ENCODE results near the gene FAM151A.

Gene FAM151A

DNA sequence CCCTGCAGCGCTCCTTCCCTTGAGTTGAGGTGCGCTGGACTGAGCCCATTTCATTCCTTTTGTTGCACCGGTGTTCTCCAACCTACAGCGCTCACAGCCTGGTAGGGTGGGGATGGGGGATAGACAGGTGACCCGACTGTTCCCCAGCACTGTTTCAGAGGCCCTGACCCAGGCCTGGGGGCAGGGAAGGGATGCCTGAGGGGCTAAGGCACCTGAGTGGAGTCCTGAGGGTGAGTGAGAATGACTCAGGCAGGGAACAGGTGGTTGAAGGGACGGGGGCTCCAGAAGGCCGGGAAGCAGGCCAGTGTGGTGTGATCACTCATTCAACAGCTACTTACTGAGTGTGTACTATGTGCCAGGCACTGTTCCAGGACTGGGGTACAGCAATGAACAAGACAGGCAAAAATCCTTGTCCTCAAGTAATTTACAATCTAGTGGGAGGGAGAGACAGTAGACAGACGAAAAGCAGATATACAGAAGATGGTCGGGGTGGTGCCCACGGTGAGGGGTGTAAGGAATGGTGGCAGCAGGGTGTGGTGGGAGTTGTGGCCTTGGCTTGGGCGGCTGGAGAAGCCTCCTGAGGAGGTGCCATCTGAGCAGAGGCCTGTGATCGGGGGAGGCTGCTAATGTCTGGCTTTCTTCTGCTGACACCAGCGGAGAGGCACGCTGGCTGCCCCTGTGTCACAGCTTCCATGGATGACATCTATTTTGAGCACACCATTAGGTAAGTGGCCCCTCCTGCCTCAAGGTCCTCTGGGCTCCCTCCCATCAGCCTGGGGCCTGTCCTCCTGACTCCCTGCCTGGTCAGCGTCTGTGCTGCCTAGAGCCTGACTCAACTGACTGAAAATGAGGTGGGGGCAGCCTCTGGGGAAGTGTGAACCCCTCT is 37.9 kb downstream of the FAM151A start:
- TF ChIP-seq, protein P1, sequence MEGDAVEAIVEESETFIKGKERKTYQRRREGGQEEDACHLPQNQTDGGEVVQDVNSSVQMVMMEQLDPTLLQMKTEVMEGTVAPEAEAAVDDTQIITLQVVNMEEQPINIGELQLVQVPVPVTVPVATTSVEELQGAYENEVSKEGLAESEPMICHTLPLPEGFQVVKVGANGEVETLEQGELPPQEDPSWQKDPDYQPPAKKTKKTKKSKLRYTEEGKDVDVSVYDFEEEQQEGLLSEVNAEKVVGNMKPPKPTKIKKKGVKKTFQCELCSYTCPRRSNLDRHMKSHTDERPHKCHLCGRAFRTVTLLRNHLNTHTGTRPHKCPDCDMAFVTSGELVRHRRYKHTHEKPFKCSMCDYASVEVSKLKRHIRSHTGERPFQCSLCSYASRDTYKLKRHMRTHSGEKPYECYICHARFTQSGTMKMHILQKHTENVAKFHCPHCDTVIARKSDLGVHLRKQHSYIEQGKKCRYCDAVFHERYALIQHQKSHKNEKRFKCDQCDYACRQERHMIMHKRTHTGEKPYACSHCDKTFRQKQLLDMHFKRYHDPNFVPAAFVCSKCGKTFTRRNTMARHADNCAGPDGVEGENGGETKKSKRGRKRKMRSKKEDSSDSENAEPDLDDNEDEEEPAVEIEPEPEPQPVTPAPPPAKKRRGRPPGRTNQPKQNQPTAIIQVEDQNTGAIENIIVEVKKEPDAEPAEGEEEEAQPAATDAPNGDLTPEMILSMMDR (IDR thresholded peaks at IDR 0.05): no peak

DNA sequence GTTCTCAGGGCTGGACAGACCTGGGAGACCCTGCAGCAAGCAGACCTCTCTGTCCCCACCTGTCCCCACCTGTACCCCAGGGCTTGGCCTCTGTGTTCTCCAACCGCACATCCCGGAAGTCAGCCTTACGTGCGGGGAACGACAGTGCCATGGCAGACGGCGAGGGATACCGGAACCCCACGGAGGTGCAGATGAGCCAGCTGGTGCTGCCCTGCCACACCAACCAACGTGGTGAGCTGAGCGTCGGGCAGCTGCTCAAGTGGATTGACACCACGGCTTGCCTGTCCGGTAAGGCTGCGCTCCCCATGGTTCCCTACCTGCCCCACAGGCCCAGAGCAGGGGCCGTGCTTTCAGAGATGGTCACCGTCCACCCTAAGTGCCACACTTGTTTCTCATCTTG is 38.8 kb downstream of the FAM151A start:
- TF ChIP-seq, protein P1 (IDR thresholded peaks at IDR 0.05): no peak

DNA sequence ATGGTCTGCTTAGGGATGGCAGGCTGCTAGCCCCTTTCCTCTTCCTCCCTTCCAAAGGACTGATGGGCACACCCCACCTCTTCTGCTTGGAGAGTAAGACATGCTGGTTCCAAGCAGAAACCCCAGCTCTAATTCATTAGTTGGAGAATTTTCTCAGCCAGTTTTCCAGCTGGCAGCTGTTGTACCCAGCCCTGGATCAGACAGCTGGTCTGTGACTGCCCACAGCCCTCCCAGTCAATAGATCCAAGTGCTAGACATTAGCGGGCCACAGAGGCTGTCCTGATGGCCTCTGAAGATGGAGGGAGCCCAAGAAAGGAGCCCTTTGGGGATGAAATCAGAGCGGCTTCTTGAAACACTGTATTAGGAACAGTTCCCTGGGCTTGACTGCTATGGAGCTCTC is 39.5 kb downstream of the FAM151A start:
- TF ChIP-seq, protein P1 (IDR thresholded peaks at IDR 0.05): no peak

DNA sequence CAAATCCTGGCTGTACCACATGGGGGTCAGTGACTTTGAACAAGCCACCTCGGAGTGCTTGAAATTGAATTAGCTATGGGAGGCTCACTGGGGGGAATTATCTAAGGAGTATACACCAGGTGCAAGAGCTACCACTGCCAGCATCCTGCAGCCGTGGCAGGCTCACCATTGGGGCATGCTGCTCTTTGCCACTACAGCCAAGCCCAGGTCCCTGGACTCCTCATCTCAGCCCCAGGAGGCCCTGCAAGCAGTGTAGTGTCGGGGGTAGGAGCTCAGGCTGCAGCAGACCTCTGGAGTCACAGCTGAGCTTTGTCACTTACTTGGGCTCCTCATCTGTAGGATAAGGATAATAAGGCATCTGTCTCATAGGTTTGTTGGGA is 40.0 kb downstream of the FAM151A start:
- TF ChIP-seq, protein P1 (IDR thresholded peaks at IDR 0.05): no peak

DNA sequence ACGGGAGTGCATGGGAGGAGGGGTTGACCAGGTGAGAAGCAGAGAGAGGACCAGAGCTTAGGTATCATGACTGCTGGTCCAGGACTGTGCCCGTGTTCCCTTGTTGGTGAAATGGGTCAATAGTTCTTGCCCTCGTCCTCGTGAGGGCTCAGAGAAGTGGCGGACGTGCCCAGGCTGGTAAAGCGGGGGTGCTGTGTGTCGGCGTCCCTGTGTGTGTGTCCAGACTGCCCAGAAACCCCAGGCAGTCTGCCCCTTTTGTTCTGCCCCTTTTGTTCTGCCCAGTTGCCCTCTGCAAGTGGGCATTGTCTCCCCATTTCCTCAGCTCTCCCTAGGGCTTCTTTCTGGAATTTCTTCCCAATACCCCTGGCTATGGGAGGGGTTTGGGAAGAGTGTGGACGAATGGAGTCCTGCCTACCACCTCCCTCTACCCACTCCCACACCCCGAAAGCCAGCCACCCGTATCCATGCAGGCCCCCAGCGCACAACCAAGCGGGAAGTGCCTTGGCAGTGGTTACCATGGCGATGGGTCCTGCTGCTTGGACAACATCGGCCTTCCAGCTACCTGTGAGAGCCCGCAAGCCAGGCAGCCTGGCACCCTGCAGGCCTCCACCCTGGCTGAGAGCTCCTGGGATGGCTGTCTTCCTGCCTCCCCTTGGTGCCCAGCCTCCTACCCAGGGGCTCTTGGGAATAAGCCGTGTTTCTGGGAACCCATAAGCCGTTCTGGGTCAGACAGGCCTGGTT is 40.6 kb downstream of the FAM151A start:
- TF ChIP-seq, protein P1 (IDR thresholded peaks at IDR 0.05): no peak

DNA sequence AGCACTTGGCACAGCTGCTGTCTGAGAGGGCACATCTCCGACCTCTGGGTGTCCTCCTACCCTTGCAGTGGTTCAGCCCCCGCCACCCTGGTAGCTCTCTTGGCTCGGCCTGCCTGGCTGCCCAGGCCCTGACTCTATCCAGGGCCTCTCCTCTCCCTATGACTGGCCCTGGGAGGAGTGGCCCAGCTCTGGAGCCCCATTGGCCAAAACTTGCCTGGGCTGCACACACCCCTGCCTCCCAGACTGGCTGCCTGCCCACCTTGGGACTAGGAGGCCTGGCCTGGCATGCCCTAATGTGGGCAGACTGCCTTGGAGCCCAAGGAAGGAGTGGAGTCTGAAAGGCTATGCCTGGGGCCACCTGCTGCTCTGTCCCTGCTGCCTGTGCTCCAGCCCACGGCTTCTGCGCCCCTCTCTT is 41.7 kb downstream of the FAM151A start:
- TF ChIP-seq, protein P1 (IDR thresholded peaks at IDR 0.05): no peak

DNA sequence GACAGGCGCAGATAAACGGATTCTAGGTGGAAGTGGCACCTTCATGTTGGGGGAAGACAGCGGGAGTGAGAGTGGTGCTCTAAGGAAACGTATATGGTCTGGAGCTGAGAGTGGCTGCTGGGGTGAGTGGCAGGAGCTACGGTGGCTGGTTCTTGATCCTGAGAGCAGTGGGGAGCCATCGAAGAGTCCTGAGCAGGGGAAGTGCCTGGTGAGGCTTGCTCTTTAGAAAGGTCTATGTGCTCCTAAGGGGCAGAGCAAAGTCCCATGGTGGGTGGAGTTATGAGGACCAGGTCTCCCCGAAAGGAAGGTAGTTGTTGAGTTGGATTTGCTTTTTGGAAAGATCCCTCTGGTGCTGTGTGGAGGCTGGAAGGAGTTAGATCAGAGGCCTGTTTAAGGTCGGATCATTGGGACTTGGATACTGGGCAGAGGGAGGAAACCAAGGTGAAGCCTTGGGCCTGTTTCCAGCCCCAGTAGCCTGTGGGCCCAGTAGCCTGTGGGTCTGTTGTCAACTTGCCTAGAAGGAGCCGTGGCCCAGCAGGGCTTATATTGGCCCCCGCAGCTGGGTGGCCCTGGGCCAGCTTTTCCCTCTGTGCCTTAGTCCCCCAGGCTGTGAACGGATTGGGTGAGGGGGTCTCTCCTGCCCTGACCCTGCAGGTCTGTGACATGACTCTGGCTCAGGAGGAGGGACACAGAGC is 42.3 kb downstream of the FAM151A start:
- TF ChIP-seq, protein P1 (IDR thresholded peaks at IDR 0.05): no peak

All from LNCAP (cell line).